Body of pancreas (tissue), 4 donors: ENCODE results near the gene WWTR1.

ENCODE experiments used
- POLR2A ChIP-seq, 3 donors: fragments of 450-650 bp; IDR thresholded peaks; one replicate each; pipeline ENCODE4 v1.6.1; 2016; ENCODE audit warnings: antibody characterized with exemption in 3 of 3, mild to moderate bottlenecking in 2 of 3
- TF ChIP-seq, protein P1 (sequence below), 7 experiments: fragments of 450-650 bp in 4 of 7; fragments of 200-600 bp in 3 of 7; sonication (generic) in 3 of 7; IDR thresholded peaks; one replicate each; pipeline ENCODE4 v1.5.1; 2016 to 2019; ENCODE audit warnings: antibody characterized with exemption in 7 of 7

DNA sequence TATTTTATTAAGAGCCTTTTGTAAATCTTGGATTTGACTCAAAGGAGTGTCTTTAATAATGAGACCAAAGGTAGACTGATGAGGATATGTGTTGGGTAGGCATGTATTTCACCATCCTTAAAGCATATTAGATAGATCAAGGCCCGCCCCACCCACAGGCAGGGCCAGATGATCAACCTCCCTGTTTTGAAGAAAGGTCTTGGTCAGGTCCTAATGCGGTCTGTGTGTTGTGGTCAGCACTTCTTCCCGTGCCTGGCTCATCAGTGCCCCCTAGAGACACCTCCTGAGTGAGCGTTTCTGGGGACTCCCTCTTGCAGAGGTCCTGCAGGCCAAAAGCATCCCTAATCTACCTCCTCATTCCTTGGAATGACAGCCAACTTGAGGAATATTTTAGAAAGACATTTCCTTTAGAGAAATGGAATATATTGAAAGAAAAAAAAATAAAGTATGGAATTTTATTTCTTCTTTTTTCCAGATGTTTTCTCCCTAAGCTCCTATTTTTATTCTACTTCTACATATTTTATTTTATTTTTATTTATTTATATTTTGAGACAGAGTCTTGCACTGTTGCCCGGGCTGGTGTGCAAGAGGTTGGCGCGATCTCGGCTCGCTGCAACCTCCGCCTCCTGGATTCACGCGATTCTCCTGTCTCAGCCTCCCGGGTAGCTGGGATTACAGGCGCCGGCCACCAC lies 177.4 kb downstream of the WWTR1 start:
- TF ChIP-seq POLR2A (IDR thresholded peaks at IDR 0.05), result no peak
- TF ChIP-seq, protein P1, sequence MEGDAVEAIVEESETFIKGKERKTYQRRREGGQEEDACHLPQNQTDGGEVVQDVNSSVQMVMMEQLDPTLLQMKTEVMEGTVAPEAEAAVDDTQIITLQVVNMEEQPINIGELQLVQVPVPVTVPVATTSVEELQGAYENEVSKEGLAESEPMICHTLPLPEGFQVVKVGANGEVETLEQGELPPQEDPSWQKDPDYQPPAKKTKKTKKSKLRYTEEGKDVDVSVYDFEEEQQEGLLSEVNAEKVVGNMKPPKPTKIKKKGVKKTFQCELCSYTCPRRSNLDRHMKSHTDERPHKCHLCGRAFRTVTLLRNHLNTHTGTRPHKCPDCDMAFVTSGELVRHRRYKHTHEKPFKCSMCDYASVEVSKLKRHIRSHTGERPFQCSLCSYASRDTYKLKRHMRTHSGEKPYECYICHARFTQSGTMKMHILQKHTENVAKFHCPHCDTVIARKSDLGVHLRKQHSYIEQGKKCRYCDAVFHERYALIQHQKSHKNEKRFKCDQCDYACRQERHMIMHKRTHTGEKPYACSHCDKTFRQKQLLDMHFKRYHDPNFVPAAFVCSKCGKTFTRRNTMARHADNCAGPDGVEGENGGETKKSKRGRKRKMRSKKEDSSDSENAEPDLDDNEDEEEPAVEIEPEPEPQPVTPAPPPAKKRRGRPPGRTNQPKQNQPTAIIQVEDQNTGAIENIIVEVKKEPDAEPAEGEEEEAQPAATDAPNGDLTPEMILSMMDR (IDR thresholded peaks at IDR 0.05), result peak; percentile 64 to 93 (median 89)
